Activated gamma-delta T cell treated with anti-CD3 and anti-CD28 coated beads, Interleukin-2, amount 50 U/mL, for 16 hours (primary cell): ENCODE data around the gene ATP6V0A1.
"Not testable (repeated sequence)": the region's sequence is repeated elsewhere in the genome, so short reads cannot be mapped to it uniquely, and the experiment has no call there.

Source experiments
- DNase-seq: peaks from one replicate; pipeline ENCODE4 v3.0.0-alpha.2; 2020; ENCODE audit warnings: low read depth

ATP6V0A1 gene

DNA sequence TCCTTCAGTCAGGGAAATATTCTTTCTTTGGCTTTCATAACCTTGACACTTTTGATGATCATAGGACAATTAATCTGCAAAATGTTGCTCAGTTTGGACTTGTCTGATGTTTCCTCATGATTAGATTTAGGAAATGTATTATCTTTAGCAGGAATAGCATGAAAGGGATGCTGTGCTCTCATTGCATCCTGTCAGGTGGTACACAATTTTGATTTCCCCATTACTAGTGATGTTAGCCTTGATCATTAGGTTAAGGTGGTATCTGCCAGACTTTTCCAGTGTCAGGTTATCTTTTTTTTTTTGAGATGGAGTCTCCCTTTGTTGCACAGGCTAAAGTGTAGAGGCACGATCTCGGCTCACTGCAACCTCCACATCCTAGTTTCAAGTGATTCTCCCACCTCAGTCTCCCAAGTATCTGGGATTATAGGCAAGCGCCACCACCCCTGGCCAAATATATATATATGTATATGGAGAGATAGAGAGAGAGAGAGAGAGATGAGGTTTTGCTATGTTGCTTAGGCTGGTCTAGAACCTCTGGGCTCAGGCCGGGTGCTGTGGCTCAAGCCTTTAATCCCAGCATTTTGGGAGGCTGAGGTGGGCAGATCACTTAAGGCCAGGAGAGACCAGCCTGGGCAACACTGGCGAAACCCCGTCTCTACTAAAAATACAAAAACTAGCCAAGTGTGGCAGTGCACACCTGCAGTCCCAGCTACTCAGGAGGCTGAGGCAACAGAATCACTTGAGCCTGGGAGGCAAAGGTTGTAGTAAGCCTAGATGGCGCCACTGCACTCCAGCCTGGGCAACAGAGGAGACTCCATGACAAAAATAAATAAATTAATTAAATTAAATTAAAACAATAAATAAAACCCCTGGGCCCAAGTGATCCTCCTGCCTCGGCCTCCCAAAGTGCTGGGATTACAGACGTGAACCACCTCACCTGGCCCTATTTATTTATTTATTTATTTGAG lies 19.8 kb upstream of the ATP6V0A1 start:
- no peak for DNase-seq

- DNase-seq = no peak
These were observed 17.1 kb upstream of the ATP6V0A1 start for GRCh38 chr17:42441371-42442195.

DNA sequence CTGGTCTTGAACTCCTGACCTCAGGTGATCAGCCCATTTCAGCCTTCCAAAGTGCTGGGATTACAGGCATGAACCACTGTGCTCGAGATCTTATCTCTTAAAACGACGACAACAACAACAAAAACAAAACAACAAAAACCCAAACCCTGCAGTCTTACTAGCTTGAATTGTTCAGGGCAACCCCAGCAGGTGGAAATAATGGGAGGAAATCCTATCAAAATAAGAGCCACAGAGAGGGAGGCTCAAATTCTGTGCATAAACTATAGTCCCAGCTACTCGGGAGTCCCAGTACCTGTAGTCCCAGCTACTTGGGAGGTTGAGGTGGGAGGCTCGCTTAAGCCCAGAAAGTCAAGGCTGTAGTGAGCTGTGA lies 16.5 kb upstream of the ATP6V0A1 start:
- no peak for DNase-seq

DNA sequence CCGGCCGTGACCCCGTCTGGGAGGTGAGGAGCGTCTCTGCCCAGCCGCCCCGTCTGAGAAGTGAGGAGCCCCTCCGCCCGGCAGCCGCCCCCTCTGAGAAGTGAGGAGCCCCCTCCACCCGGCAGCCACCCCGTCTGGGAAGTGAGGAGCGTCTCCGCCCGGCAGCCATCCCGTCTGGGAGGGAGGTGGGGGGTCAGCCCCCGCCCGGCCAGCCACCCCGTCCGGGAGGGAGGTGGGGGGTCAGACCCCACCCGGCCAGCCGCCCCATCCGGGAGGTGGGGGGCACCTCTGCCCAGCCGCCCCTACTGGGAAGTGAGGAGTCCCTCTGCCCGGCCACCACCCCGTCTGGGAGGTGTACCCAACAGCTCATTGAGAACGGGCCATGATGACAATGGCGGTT lies 9.5 kb upstream of the ATP6V0A1 start:
- not testable (repeated sequence) for DNase-seq

- not testable (repeated sequence) for DNase-seq
These were observed 8.8 kb upstream of the ATP6V0A1 start for GRCh38 chr17:42449838-42450237.

GRCh38 chr17:42451270-42451669 lies 7.4 kb upstream of the ATP6V0A1 start:
- not testable (repeated sequence) for DNase-seq

DNA sequence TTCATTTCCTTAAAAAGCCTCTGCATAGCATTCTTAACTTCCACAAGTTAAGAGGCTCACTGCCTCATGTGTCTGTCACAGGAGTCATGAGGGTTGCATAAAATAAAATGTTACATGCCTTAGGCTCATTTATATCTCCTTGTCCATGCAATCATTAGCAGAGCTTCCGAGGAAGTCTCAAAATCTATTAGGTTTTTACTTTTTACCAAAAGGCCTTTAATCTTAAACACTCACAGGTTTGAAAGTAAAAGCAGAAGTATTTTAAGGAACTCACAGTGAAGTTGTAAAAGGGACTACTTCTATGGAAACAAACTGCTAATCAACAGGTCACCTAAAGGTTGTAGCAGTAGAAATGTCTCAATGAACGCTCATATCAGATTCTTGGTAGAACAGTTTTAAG lies 5.2 kb upstream of the ATP6V0A1 start:
- no peak for DNase-seq

DNA sequence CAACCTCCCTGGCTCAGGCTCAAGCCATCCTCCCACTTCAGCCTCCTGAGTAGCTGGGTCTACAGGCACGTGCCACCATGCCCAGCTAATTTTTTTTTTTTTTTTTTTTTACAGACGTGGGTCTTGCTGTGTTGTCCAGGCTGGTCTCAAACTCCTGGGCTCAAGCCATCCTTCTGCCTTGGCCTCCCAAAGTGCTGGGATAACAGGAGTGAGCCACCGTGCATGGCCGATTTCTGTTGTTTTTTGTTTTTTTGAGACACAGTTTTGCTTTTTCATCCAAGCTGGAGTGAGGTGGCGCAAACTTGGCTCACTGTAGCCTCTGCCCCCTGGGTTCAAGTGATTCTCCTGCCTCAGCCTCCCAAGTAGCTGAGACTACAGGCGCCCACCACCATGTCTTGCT lies 3.7 kb upstream of the ATP6V0A1 start:
- DNase-seq = not testable (repeated sequence)

DNA sequence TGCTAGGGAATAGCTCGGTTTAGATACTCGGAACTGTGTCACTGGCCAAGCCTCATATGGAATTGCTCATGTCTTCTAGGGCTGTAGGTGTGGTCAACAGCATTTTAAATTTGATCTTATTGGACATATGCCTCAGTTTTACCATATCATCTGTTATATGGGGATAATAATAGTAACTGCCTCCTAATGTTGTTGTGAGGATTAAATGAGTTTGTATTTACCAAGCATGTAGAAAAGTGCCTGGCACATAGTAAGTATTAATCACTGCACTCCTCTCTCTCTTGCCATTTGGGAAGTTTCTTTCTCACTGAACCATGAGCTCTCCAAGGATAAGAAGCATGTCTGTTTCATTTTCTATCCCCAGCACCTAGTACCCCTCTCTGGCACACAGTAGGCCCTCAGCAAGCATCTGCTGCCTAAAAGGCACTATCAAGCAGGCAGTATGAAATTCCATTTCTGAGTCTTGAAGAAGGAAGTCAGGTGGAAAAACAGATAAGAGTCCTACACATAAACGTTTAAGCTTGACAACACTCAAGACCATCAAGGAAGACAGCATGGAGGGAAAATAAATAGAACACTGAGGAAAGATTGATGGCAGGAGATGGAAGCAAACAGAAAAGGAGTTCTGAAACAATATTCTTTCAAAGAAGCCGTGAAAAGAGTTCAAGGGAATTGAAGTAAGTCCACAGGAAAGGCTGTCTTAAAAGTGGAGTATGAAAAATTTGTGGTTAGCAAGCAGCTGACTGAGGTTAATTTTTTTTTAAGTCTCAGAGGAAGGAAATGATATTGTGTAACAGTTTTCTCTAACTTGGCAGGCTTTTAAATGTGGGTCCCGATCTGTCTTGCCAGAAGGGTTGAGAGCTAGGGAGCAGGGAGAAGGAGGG lies 2.2 kb upstream of the ATP6V0A1 start:
- no peak for DNase-seq

- DNase-seq = no peak
These were observed 1.4 kb upstream of the ATP6V0A1 start for GRCh38 chr17:42457107-42457792.

- DNase-seq = no peak
These were observed 650 bp downstream of the ATP6V0A1 start for GRCh38 chr17:42459256-42459800.

DNA sequence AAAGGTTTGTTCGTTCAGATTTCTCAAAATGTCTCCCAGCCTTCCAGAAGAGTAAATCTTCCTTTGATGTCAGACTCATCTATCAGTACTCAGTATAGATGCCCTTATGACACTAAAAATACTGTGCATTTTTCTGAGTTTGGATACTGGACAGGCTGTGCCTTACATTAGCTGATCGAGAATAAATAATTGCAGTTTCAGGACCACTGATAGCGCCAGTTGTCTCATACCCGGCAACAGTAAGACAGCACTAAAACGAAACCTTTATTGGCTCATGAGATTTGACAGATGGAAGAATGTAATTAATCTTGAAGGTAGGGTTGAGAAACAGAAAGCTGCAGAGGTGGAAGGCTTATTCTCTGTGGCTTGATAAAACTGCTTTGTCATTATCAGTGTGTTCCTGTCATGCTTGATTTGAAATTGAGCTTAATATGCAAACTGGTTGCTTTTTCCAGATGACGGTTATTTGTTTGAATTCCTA lies 1.2 kb downstream of the ATP6V0A1 start:
- no peak for DNase-seq

DNA sequence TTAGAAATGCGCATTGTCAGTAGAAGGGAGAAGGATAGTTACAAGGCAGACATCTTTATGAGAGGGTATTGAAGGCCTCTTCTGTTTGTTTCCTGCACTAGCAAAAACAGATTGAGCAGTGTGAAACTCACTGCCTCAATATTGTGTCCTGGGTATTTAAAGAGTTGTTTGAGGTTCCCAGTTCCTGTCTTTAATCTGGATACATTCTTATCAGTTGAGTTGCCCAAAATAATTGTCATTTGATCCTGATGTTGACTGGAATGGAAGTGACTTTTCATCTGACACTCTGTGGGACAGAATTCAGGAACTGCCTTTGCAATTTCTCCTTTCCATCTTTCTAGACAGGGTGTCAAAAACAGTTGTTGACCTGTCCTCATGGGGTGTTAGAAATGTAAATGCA lies 1.7 kb downstream of the ATP6V0A1 start:
- no peak for DNase-seq

DNA sequence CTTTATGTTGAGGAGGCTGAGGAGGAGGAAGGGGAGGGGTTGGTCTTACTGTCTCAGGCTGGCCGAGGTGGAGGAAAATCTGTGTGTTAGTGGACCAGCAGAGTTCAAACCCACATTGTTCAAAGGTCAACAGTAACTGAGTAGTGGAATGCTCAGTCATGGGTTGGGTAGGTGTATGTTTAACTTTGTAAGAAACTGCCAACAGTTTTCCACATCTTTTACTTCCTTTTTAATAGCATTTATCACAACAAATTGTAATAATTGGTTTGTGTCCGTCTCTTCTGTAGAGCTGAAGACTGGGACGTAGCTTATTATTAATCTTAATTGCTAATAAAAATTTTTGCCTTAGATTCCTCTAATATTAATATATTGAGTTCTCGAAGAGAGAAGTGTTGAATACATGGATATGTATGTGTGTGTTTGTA lies 5.3 kb downstream of the ATP6V0A1 start:
- DNase-seq = no peak

- DNase-seq = no peak
These were observed 9.2 kb downstream of the ATP6V0A1 start for GRCh38 chr17:42467889-42468288.

- DNase-seq = no peak
These were observed 14.2 kb downstream of the ATP6V0A1 start for GRCh38 chr17:42472709-42473521.

DNA sequence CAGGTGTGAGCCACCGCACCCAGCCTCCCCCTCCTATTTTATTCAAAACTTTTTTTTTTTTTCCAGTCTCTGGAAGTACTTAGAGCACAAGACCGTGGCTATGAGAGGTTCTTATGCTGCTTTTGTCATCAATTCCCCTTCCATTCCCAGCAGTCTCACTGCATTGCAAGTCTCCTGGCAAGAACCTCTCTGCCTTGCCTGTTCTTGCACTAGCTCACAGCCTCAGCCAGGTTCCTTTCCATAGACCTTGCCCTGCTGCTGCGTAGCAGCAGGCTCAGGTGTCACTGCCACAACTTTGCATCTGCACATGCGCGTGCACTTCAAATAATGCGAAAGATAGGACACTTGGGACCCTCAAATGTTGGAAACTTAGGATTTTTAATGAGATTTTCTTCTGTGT lies 15.6 kb downstream of the ATP6V0A1 start:
- no peak for DNase-seq

- no peak for DNase-seq
These were observed 16.4 kb downstream of the ATP6V0A1 start for GRCh38 chr17:42475121-42475520.

DNA sequence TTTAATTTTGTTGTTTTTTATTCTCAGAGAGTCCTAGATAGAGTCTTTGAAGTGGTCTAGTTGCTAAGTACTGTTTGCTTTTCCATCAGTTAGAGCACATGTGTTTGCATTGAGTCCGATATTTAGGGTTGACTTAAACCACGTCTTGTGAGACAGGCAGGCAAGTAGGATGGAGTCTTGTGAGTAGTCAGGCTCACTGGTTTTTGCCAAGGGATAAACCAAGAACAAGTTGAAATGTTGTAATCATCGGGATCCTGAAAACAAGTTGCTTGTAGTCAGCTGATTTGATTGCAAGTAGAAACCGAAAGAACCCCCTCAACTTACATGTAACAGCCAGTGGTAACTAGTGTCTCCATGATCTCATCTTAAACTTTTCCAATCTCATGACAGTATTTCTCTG lies 17.2 kb downstream of the ATP6V0A1 start:
- DNase-seq = no peak

DNA sequence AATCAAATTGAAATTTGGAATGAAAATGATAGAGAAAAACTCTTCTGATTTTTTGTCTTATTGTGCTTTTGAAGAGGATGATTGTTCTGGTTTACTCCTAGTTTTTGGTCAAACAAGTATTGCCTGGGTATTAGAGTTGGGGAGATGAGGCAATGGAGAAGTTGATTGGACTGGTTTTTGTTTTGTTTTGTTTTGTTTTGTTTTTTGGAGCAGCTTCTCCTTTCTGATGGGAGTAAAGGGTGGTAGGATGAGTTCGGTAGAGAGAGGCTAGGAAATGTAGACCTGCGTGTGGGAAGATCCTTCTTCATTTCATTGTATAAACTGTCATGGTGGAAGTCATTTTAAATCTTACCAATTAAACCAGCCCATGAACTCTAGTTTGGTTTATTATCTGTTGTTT lies 17.7 kb downstream of the ATP6V0A1 start:
- DNase-seq = no peak
